ENCODE results near the gene INO80D. TPM values are rescaled to one million over a fixed set of nuclear protein-coding genes. Genes with fewer than 3 reads are reported as not detected.

INO80D gene
- total RNA-seq, 1 donor from 2014 or later: 6.0 TPM

GRCh38 chr2:205946226-205946625, 139.7 kb downstream of the INO80D start:
- DNase-seq (ENCODE audit: low read depth in 2 of 2): no peak

Other genes starting within 250 kb of the INO80D start
- 102 and 121 TPM in 2 replicates for gene NDUFS1, start 73.3 kb upstream of the INO80D start, total RNA-seq
- 384 and 497 TPM in 2 replicates for gene EEF1B2, start 73.7 kb upstream of the INO80D start, total RNA-seq
- 8.2 and 12.0 TPM in 2 replicates for gene ZDBF2, start 188.5 kb upstream of the INO80D start, total RNA-seq

All from dermis microvascular lymphatic vessel endothelial cell (primary cell).